Measurements from ENCODE around the gene CD79B.
"Not testable (repeated sequence)": the region's sequence is repeated elsewhere in the genome, so short reads cannot be mapped to it uniquely, and the experiment has no call there.

Gene CD79B

GRCh38 chr17:63917646-63918045 is 14.5 kb downstream of the CD79B start:
- in situ Hi-C loops (cut with MboI; ENCODE audit: low pct_unique_long_range_greater_than_20kb, low sequenced_read_pairs): loop anchor here (25.0 kb wide), 1 partner anchor 370 kb away; no protein-coding TSS in a partner anchor
- DNase-seq: no peak

DNA sequence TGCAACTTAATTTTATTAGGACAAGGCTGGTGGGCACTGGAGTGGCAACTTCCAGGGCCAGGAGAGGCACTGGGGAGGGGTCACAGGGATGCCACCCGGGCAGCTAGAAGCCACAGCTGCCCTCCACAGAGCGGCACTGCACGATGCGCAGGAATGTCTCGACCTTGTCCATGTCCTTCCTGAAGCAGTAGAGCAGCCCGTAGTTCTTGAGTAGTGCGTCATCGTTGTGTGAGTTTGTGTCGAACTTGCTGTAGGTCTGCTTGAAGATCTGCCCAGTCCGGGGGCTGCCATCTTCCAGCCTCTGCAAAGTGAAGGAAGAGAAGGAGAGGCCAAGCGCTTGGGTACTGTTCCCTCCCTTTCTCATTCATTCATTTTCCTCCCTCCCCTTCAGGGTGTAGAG is 14.9 kb downstream of the CD79B start:
- in situ Hi-C loops (cut with MboI; ENCODE audit: low pct_unique_long_range_greater_than_20kb, low sequenced_read_pairs): loop anchor here (25.0 kb wide), 1 partner anchor 370 kb away; no protein-coding TSS in a partner anchor
- not testable (repeated sequence) for DNase-seq

GRCh38 chr17:63916566-63917185 is 15.5 kb downstream of the CD79B start:
- DNase-seq: no peak
- in situ Hi-C loops (cut with MboI; ENCODE audit: low pct_unique_long_range_greater_than_20kb, low sequenced_read_pairs): loop anchor here (25.0 kb wide), 1 partner anchor 371 kb away; no protein-coding TSS in a partner anchor

DNA sequence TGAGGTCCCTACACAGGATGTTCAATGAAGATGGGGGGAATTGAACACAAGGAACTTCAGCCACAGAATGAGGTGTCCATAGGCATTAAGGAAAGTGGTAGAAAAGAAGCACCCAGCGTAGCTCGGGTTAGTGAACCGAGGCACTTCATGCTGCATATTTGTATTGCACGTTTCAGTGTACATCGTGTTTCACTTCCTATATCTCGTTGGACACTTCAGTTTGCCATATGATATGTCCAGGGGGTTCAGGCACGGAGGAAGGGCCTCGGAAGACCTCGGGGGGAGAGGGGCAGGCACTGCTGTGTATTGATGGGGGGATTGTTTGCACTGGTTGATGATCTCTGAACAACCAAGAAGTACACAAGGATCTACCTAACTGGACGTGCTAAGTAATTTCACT is 16.4 kb downstream of the CD79B start:
- in situ Hi-C loops (cut with MboI; ENCODE audit: low pct_unique_long_range_greater_than_20kb, low sequenced_read_pairs): loop anchor here (25.0 kb wide), 1 partner anchor 372 kb away; no protein-coding TSS in a partner anchor
- DNase-seq: not testable (repeated sequence)

- in situ Hi-C loops (cut with MboI; ENCODE audit: low pct_unique_long_range_greater_than_20kb, low sequenced_read_pairs): loop anchor here (25.0 kb wide), 1 partner anchor 373 kb away; no protein-coding TSS in a partner anchor
- DNase-seq: no peak
Measured at GRCh38 chr17:63914471-63914870, 17.7 kb downstream of the CD79B start.

- in situ Hi-C loops (cut with MboI; ENCODE audit: low pct_unique_long_range_greater_than_20kb, low sequenced_read_pairs): loop anchor here (25.0 kb wide), 1 partner anchor 376 kb away; no protein-coding TSS in a partner anchor
- peak; percentile 60 for DNase-seq
Measured at GRCh38 chr17:63911657-63912100, 20.5 kb downstream of the CD79B start.

GRCh38 chr17:63911041-63911635 is 21.0 kb downstream of the CD79B start, which contains the start of gene CSHL1:
Gene CSHL1 (minus strand): TSS chr17:63911258. CDS start chr17:63911196, 62 bp downstream.
- in situ Hi-C loops (cut with MboI; ENCODE audit: low pct_unique_long_range_greater_than_20kb, low sequenced_read_pairs): loop anchor here (25.0 kb wide), 1 partner anchor 376 kb away; no protein-coding TSS in a partner anchor
- DNase-seq: no peak

- in situ Hi-C loops (cut with MboI; ENCODE audit: low pct_unique_long_range_greater_than_20kb, low sequenced_read_pairs): loop anchor here (25.0 kb wide), 1 partner anchor 377 kb away; no protein-coding TSS in a partner anchor
- no peak for DNase-seq
Measured at GRCh38 chr17:63910096-63910495, 22.0 kb downstream of the CD79B start.

DNA sequence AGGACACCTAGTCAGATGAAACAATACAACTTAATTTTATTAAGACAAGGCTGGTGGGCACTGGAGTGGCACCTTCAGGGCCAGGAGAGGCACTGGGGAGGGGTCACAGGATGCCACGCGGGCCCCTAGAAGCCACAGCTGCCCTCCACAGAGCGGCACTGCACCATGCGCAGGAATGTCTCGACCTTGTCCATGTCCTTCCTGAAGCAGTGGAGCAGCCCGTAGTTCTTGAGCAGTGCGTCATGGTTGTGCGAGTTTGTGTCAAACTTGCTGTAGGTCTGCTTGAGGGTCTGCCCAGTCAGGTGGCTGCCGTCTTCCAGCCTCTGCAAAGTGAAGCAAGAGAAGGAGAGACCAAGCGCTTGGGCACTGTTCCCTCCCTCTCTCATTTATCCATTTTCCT is 22.5 kb downstream of the CD79B start:
- not testable (repeated sequence) for DNase-seq
- in situ Hi-C loops (cut with MboI; ENCODE audit: low pct_unique_long_range_greater_than_20kb, low sequenced_read_pairs): loop anchor here (25.0 kb wide), 1 partner anchor 378 kb away; no protein-coding TSS in a partner anchor

DNA sequence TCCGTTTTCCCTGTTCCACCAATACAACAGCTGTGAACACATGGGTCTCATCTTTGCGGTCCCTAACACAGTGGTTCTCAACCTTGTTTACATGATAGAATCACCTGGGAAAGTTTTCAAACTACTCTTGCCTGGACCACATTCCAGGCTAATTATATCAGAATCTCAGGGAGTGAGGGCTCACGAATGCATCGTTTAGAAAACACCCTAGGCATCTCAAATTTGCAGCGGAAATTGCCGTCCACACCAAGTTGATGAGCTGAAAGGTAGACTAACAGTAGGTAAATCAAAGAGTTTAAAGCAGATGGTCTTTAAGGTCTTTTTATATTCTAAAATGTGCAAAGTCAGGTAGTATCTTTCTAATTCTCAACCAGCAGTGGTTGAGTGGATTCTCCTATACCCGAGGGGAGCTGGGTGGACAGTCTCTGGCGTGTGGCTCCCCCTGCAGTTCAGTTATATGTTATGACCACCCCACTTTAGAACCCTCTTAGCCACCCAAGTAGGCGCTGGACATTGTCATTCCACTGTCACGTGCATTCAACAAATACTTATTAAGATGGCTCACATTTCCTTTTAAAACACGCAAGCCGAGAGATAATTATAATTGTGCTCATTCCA is 24.9 kb downstream of the CD79B start:
- in situ Hi-C loops (cut with MboI; ENCODE audit: low pct_unique_long_range_greater_than_20kb, low sequenced_read_pairs): loop anchor here (25.0 kb wide), 1 partner anchor 380 kb away; no protein-coding TSS in a partner anchor
- DNase-seq: not testable (repeated sequence)

DNA sequence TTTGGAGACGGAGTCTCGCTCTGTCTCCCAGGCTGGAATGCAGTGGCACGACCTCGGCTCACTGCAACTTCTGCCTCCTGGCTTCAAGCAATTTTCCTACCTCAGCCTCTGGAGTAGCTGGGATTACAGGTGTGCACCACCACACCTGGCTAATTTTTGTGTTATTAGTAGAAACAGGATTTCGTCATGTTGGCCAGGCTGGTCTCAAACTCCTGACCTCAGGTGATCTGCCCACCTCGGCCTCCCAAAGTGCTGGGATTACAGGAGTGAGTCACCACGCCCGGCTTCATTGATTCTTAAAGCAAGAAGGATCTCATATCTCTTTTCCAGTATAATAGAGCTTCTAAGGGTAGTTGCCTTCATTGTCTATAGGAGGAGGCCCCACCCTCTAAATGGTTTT is 27.3 kb downstream of the CD79B start:
- DNase-seq: not testable (repeated sequence)
- in situ Hi-C loops (cut with MboI; ENCODE audit: low pct_unique_long_range_greater_than_20kb, low sequenced_read_pairs): loop anchor here (25.0 kb wide), 1 partner anchor 383 kb away; no protein-coding TSS in a partner anchor

GRCh38 chr17:63903787-63904201 is 28.3 kb downstream of the CD79B start:
- DNase-seq: peak; percentile 69
- in situ Hi-C loops (cut with MboI; ENCODE audit: low pct_unique_long_range_greater_than_20kb, low sequenced_read_pairs): loop anchor here (25.0 kb wide), 1 partner anchor 384 kb away; no protein-coding TSS in a partner anchor

GRCh38 chr17:63901971-63902370 is 30.2 kb downstream of the CD79B start:
- DNase-seq: not testable (repeated sequence)
- in situ Hi-C loops (cut with MboI; ENCODE audit: low pct_unique_long_range_greater_than_20kb, low sequenced_read_pairs): loop anchor here (25.0 kb wide), 1 partner anchor 385 kb away; no protein-coding TSS in a partner anchor

- in situ Hi-C loops (cut with MboI; ENCODE audit: low pct_unique_long_range_greater_than_20kb, low sequenced_read_pairs); DNase-seq: not testable (repeated sequence)
Measured at GRCh38 chr17:63898899-63899798, 33.0 kb downstream of the CD79B start.

- in situ Hi-C loops (cut with MboI; ENCODE audit: low pct_unique_long_range_greater_than_20kb, low sequenced_read_pairs); DNase-seq: not testable (repeated sequence)
Measured at GRCh38 chr17:63896524-63897354, 35.4 kb downstream of the CD79B start, which contains the start of gene CSH1. Gene CSH1 (minus strand): TSS chr17:63896574. CDS start chr17:63896511, 63 bp downstream.

GRCh38 chr17:63894821-63895220 is 37.3 kb downstream of the CD79B start:
- in situ Hi-C loops (cut with MboI; ENCODE audit: low pct_unique_long_range_greater_than_20kb, low sequenced_read_pairs): not testable (repeated sequence)

DNA sequence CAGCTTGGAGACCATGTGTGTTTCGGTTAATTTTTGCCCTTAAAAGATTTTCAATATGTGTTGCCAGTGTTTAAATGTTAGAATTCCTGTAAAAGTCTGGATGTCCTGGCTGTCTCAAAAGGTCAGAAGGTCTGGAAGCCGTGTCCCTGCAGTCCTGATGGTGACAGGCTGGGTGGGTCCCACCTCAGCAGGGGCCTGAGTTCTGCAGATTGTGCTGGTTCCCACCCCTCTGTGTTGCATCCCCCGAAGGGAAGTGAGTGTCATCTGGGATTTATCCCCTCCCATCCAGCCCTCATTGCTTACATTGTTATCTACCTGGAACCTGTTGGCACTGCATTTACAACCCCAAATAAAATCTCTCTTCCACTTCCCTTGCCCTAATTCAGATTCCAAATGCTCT is 38.1 kb downstream of the CD79B start:
- in situ Hi-C loops (cut with MboI; ENCODE audit: low pct_unique_long_range_greater_than_20kb, low sequenced_read_pairs); DNase-seq: not testable (repeated sequence)

More at GRCh38 chr17:63894821-63895220, 37.3 kb downstream of the CD79B start:
- not testable (repeated sequence) for DNase-seq
